OCI-LY7 (cell line): ENCODE measurements around the gene CDSN.

Experiments
- CTCF ChIP-seq: fragments of 200-600 bp; sonication (generic); conservative IDR thresholded peaks from 2 replicates; pipeline ENCODE4 v1.5.1; 2014; ENCODE audit warnings: mild to moderate bottlenecking, antibody characterized with exemption, low read length, moderate library complexity, mixed read lengths
- EZH2phosphoT487 ChIP-seq: fragments of 200-600 bp; sonication (generic); IDR thresholded peaks from 2 replicates; pipeline ENCODE4 v1.6.1; 2018; ENCODE audit warnings: low read depth, borderline replicate concordance, mild to moderate bottlenecking, mixed run types, antibody characterized with exemption, low read length, moderate library complexity, mixed read lengths

GRCh38 chr6:31138982-31139381 is 18.7 kb upstream of the CDSN start, which contains the start of gene PSORS1C2:
- TF ChIP-seq CTCF (no peak), EZH2phosphoT487 (no peak)
